ENCODE measurements around the gene NPHP4.

- TF ChIP-seq CTCF (IDR thresholded peaks at IDR 0.05), result no peak
- no peak for TF ChIP-seq POLR2AphosphoS5 (IDR thresholded peaks at IDR 0.05; ENCODE audit: insufficient read depth in 1 of 2, low read depth in 1 of 2)
Observed at GRCh38 chr1:5822726-5823125, 169.5 kb downstream of the NPHP4 start.
